ENCODE data around the gene SH3BP4. TPM values are rescaled to one million over a fixed set of nuclear protein-coding genes. Genes with fewer than 3 reads are reported as not detected.

Gene SH3BP4
- total and polyA plus RNA-seq, 2 of the 13 experiments (the other 11 are each of a cell fraction or from before 2014, with no cell fraction given): 34.6 to 99.1 TPM

DNA sequence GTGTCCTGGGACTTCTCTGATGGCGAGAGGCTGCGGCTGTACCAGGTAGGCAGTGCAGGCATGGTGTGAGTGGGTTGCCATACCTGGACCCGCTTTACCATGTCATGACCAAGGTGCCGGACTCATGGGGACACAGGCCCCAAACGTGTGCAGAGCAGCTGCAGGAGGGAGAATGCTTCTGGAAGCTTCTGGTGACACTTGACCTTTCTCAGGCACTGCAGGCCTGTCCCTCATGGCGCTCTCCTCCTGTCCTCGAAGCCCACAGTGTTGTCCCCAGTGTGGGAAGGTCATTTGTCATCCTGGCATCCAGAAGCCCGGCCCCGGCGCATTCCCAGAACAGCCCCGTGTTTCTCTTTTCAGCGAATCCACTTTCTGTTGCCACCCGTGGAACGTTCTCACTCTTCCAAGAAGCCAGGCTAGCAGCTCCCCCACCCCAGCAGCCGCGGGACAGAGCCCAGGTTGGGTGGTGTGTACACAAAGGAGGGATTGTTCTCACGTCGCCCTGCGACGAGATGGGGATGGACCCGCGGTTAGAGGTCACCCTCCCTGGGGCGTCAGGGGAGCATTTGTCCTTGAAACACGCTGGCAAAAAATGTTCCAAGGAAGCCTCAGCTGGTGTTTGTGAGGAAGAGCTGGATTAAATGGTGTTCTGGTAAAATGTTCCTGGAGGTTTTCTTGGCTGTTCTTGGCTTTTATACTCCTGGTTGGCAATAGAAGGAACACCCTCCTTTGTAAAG lies 43.7 kb downstream of the SH3BP4 start (continued):
- peak; percentile 79 for TF ChIP-seq PPARG (CRISPR knock-in tag; conservative IDR thresholded peaks at IDR 0.05)
- peak; percentile 45; the same call in 1 of the 2 replicates for TF ChIP-seq ZNF761 (CRISPR knock-in tag; conservative IDR thresholded peaks at IDR 0.05)
- 0 out of 2 replicates have a peak, but pooled peaks have one; percentile 31 for TF ChIP-seq ZNF563 (CRISPR knock-in tag; IDR thresholded peaks at IDR 0.05)
- TF ChIP-seq KDM2A (CRISPR knock-in tag; IDR thresholded peaks at IDR 0.05; ENCODE audit: borderline replicate concordance, low read depth): peak; percentile 80
- peak; percentile 77 to 84 for TF ChIP-seq NR2F1 (CRISPR knock-in tag; IDR thresholded peaks at IDR 0.05)
- TF ChIP-seq DDIT3 (CRISPR knock-in tag; IDR thresholded peaks at IDR 0.05): no peak
- TF ChIP-seq HIC2 (CRISPR knock-in tag; IDR thresholded peaks at IDR 0.05; ENCODE audit: low read depth): 0 out of 2 replicates have a peak, but pooled peaks have one; percentile 31
- TF ChIP-seq CHD2 (IDR thresholded peaks at IDR 0.05; ENCODE audit: low read depth, low read length): no peak
- peak; percentile 87; the same call in 1 of the 2 replicates for TF ChIP-seq ZSCAN29 (CRISPR knock-in tag; conservative IDR thresholded peaks at IDR 0.05)
- peak; percentile 81 for TF ChIP-seq ZNF746 (CRISPR knock-in tag; IDR thresholded peaks at IDR 0.05)
- peak; percentile 81; the same call in 1 of the 2 replicates for TF ChIP-seq ZBTB42 (CRISPR knock-in tag; IDR thresholded peaks at IDR 0.05)
- peak; percentile 84 for TF ChIP-seq ASH2L (IDR thresholded peaks at IDR 0.05; ENCODE audit: insufficient read length, low read depth, low read length)
- TF ChIP-seq TAF15 (IDR thresholded peaks at IDR 0.05; ENCODE audit: low read depth, low read length, poor library complexity, severe bottlenecking): no peak
- TF ChIP-seq KAT2B (IDR thresholded peaks at IDR 0.05; ENCODE audit: borderline replicate concordance, low read depth, low read length): no peak
- peak; percentile 64; the same call in 1 of the 2 replicates for TF ChIP-seq PITX1 (CRISPR knock-in tag; IDR thresholded peaks at IDR 0.05)
- peak; percentile 76 for TF ChIP-seq SOX13 (IDR thresholded peaks at IDR 0.05)
- peak in 1 of 2 experiments; percentile 88; a peak in 2 of 4 replicates for TF ChIP-seq SOX13 (CRISPR knock-in tag; conservative IDR thresholded peaks at IDR 0.05 in 1 of 2, IDR thresholded peaks at IDR 0.05 in 1 of 2)
- peak; percentile 61; the same call in 1 of the 2 replicates for TF ChIP-seq ZNF792 (CRISPR knock-in tag; IDR thresholded peaks at IDR 0.05)
- no peak for TF ChIP-seq ATM (IDR thresholded peaks at IDR 0.05; ENCODE audit: borderline replicate concordance)
- TF ChIP-seq CREBL2 (CRISPR knock-in tag; IDR thresholded peaks at IDR 0.05; ENCODE audit: borderline replicate concordance): 0 out of 2 replicates have a peak, but pooled peaks have one; percentile 14
- TF ChIP-seq, protein P1, sequence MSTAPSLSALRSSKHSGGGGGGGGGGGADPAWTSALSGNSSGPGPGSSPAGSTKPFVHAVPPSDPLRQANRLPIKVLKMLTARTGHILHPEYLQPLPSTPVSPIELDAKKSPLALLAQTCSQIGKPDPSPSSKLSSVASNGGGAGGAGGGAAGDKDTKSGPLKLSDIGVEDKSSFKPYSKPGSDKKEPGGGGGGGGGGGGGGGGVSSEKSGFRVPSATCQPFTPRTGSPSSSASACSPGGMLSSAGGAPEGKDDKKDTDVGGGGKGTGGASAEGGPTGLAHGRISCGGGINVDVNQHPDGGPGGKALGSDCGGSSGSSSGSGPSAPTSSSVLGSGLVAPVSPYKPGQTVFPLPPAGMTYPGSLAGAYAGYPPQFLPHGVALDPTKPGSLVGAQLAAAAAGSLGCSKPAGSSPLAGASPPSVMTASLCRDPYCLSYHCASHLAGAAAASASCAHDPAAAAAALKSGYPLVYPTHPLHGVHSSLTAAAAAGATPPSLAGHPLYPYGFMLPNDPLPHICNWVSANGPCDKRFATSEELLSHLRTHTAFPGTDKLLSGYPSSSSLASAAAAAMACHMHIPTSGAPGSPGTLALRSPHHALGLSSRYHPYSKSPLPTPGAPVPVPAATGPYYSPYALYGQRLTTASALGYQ (CRISPR knock-in tag; IDR thresholded peaks at IDR 0.05): peak; percentile 55
- 0 out of 2 replicates have a peak, but pooled peaks have one; percentile 28 for TF ChIP-seq RFXANK (CRISPR knock-in tag; IDR thresholded peaks at IDR 0.05)
- TF ChIP-seq, protein P2, sequence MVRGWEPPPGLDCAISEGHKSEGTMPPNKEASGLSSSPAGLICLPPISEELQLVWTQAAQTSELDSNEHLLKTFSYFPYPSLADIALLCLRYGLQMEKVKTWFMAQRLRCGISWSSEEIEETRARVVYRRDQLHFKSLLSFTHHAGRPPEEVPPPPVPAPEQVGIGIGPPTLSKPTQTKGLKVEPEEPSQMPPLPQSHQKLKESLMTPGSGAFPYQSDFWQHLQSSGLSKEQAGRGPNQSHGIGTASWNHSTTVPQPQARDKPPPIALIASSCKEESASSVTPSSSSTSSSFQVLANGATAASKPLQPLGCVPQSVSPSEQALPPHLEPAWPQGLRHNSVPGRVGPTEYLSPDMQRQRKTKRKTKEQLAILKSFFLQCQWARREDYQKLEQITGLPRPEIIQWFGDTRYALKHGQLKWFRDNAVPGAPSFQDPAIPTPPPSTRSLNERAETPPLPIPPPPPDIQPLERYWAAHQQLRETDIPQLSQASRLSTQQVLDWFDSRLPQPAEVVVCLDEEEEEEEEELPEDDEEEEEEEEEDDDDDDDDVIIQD (CRISPR knock-in tag; IDR thresholded peaks at IDR 0.05; ENCODE audit: low read depth): peak; percentile 62; the same call in 1 of the 2 replicates

Measured in HepG2 (cell line).